Loucy (cell line): ENCODE data around the gene SMIM35.

Experiments used
- CTCF ChIP-seq: fragments of 200-600 bp; sonication (generic); conservative IDR thresholded peaks from 2 replicates; pipeline ENCODE4 v1.5.1; 2014; ENCODE audit warnings: mild to moderate bottlenecking, antibody characterized with exemption, low read length
- EZH2phosphoT487 ChIP-seq: fragments of 200-600 bp; IDR thresholded peaks from 2 replicates; pipeline ENCODE4 v1.6.1; 2018; ENCODE audit warnings: antibody characterized with exemption, mild to moderate bottlenecking, moderate library complexity, borderline replicate concordance

- TF ChIP-seq CTCF (no peak), EZH2phosphoT487 (no peak)
Measured at GRCh38 chr11:117993988-117994745, 92.6 kb downstream of the SMIM35 start.
